Heart left ventricle (tissue), 13 donors: ENCODE measurements around the gene LACTBL1.

Experiments used
- CTCF ChIP-seq, 12 donors: fragments of 200-600 bp; sonication (generic) in 4 of 12; IDR thresholded peaks; one replicate each; pipeline versions ENCODE4 v1.5.0 to v1.8.0; 2018 to 2022; ENCODE audit warnings: antibody characterized with exemption in 12 of 12, mild to moderate bottlenecking in 5 of 12
- POLR2A ChIP-seq, 2 donors: fragments of 450-650 bp; IDR thresholded peaks; one replicate each; pipeline ENCODE4 v1.6.1; 2017; ENCODE audit warnings: antibody characterized with exemption in 2 of 2, mild to moderate bottlenecking in 2 of 2, moderate library complexity in 2 of 2
- donor health status: ischemic (EF 13 %, LVEDD 7.1; RV severe dilation, severe dysfunction).
- donor health status: DM: no; HTN: yes; CAD: no.
- donor health status: DM: no; HTN: no; CAD: no.
- donor health status: ischemic (EF 25% LVEDD 6.9; RV normal size, moderate dysfunction).
- donor health status: ischemic (EF 25% LVEDD 5.7; RV mildly dilated, moderate dysfunction).
- donor health status: ischemic (EF 35%, LVEDD 5.7; RV mildly dilated, moderate dysfunction).
- donor health status: nonischemic (EF 11% LVEDD 7.7; RV severe dilation, severe dysfunction).
- donor health status: DM: yes; HTN: yes; CAD: no.
- donor health status: PGD.
- donor health status: ischemic (EF 29% LVEDD 5.4; RV normal size, mild dysfunction).
- donor health status: nonischemic (EF 23%, LVEDD 6.1; RV moderate dilation, normal function).

- TF ChIP-seq CTCF (IDR thresholded peaks at IDR 0.05) (no peak), POLR2A (IDR thresholded peaks at IDR 0.05) (no peak)
Measured at GRCh38 chr1:22915231-22915630, 57.4 kb downstream of the LACTBL1 start.
